Upper lobe of left lung (tissue), 4 donors: ENCODE results near the gene NGEF.

Experiments used
- EP300 ChIP-seq, 4 donors: sonication (generic); formaldehyde crosslinking; IDR thresholded peaks; one replicate each; pipeline ENCODE4 v1.5.1; 2017; ENCODE audit warnings: antibody characterized with exemption in 4 of 4, control low read depth in 2 of 4
- POLR2A ChIP-seq, 4 donors: fragments of 450-650 bp; IDR thresholded peaks; one replicate each; pipeline ENCODE4 v1.5.1; 2016 to 2017; ENCODE audit warnings: antibody characterized with exemption in 4 of 4, mild to moderate bottlenecking in 2 of 4
- POLR2AphosphoS5 ChIP-seq, 2 donors: sonication (generic); formaldehyde crosslinking; IDR thresholded peaks; one replicate each; pipeline ENCODE4 v1.5.1; 2017; ENCODE audit warnings: antibody characterized with exemption in 2 of 2
- TF ChIP-seq, protein P1 (sequence below), 6 experiments: fragments of 450-650 bp in 4 of 6; fragments of 200-600 bp in 2 of 6; sonication (generic) in 2 of 6; IDR thresholded peaks; one replicate each; pipeline ENCODE4 v1.5.1; 2016 to 2019; ENCODE audit warnings: antibody characterized with exemption in 6 of 6

DNA sequence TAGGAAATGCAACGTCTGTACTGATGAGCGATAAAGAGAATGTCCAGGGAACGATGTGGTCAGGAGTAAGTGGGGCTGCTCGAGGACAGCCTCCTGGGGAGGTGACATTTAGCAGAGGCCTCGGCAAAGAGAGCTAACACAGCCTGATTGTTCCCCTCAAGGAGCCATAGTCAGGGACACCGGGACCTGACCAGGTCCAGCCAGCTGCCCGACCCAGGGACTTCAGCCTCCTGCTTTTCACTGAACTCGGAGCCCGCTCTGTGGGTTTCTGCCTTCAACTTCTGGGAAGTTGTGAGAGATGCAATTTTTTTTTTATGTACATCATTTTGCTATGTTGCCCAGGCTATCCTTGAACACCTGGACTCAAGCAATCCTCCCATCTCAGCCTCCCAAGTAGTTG, 29.5 kb upstream of the NGEF start:
- TF ChIP-seq POLR2AphosphoS5 (IDR thresholded peaks at IDR 0.05), result no peak
- no peak for TF ChIP-seq POLR2A (IDR thresholded peaks at IDR 0.05)
- TF ChIP-seq, protein P1, sequence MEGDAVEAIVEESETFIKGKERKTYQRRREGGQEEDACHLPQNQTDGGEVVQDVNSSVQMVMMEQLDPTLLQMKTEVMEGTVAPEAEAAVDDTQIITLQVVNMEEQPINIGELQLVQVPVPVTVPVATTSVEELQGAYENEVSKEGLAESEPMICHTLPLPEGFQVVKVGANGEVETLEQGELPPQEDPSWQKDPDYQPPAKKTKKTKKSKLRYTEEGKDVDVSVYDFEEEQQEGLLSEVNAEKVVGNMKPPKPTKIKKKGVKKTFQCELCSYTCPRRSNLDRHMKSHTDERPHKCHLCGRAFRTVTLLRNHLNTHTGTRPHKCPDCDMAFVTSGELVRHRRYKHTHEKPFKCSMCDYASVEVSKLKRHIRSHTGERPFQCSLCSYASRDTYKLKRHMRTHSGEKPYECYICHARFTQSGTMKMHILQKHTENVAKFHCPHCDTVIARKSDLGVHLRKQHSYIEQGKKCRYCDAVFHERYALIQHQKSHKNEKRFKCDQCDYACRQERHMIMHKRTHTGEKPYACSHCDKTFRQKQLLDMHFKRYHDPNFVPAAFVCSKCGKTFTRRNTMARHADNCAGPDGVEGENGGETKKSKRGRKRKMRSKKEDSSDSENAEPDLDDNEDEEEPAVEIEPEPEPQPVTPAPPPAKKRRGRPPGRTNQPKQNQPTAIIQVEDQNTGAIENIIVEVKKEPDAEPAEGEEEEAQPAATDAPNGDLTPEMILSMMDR (IDR thresholded peaks at IDR 0.05), result no peak
- TF ChIP-seq EP300 (IDR thresholded peaks at IDR 0.05), result no peak
